Mammary epithelial cell (primary cell): ENCODE results near the gene TET1.

Experiments
- CTCF ChIP-seq, 2 donors: IDR thresholded peaks in 1 of 2; conservative IDR thresholded peaks in 1 of 2; 2 replicates each; pipeline ENCODE4 v1.5.1; 2011 to 2012; ENCODE audit warnings: inconsistent platforms in 2 of 2, low read length in 2 of 2, mild to moderate bottlenecking in 2 of 2, control low read depth in 1 of 2, low read depth in 1 of 2; ENCODE audit not compliant: insufficient read depth in 1 of 2; ENCODE audit errors: extremely low read depth in 1 of 2
- EZH2 ChIP-seq: IDR thresholded peaks from 2 replicates; pipeline ENCODE4 v1.6.1; 2012; ENCODE audit warnings: low read length, inconsistent platforms, borderline replicate concordance

GRCh38 chr10:68526634-68527307, 33.4 kb upstream of the TET1 start:
- no peak for TF ChIP-seq CTCF (conservative IDR thresholded peaks at IDR 0.05 in 1 of 2, IDR thresholded peaks at IDR 0.05 in 1 of 2; ENCODE audit: extremely low read depth in 1 of 2, insufficient read depth in 1 of 2, low read depth in 1 of 2, low read length in 2 of 2)
- no peak for TF ChIP-seq EZH2
